Ascending aorta (tissue), 2 donors: ENCODE results near the gene NOP53. TPM values are rescaled to one million over a fixed set of nuclear protein-coding genes. Genes with fewer than 3 reads are reported as not detected.
"Not testable (repeated sequence)": the region's sequence is repeated elsewhere in the genome, so short reads cannot be mapped to it uniquely, and the experiment has no call there.

Source experiments
- DNase-seq, 2 donors: peaks; one replicate each; pipeline ENCODE4 v3.0.0-alpha.2; 2019; ENCODE audit warnings: low spot score in 2 of 2
- H3K27ac ChIP-seq, 2 donors: fragments of 200-600 bp; sonication (generic); one replicate each; pipeline ENCODE4 v1.5.1; 2016 to 2017; ENCODE audit warnings: mild to moderate bottlenecking in 1 of 2
- H3K27me3 ChIP-seq: fragments of 200-600 bp; sonication (generic); one replicate; pipeline ENCODE4 v1.5.1; 2017
- H3K36me3 ChIP-seq, 2 donors: fragments of 200-600 bp; sonication (generic); one replicate each; pipeline ENCODE4 v1.5.1; 2016
- H3K4me1 ChIP-seq, 2 donors: fragments of 200-600 bp; sonication (generic); one replicate each; pipeline ENCODE4 v1.5.1; 2016 to 2017; ENCODE audit warnings: mild to moderate bottlenecking in 1 of 2
- H3K4me3 ChIP-seq, 2 donors: fragments of 200-600 bp; sonication (generic); one replicate each; pipeline ENCODE4 v1.5.1; 2016 to 2017; ENCODE audit warnings: mild to moderate bottlenecking in 1 of 2
- H3K9me3 ChIP-seq, 2 donors: fragments of 200-600 bp; sonication (generic); one replicate each; pipeline ENCODE4 v1.5.1; 2016
- CTCF ChIP-seq, 3 experiments: fragments of 200-600 bp in 2 of 3; fragments of 450-650 bp in 1 of 3; sonication (generic) in 2 of 3; IDR thresholded peaks; one replicate each; pipeline ENCODE4 v1.5.1; 2016 to 2019; ENCODE audit warnings: antibody characterized with exemption in 3 of 3, mild to moderate bottlenecking in 1 of 3, moderate library complexity in 1 of 3
- intact Hi-C: fragments of 100-400 bp; cut with DNase I; formaldehyde crosslinking; loops from one replicate; pipeline ENCODE4 v1.15.1; 2023
- total RNA-seq: library from RNA; depleted of rRNA; stranded (reverse); fragments of >200 nt; gene quantifications from one replicate; pipeline ENCODE4 v1.1.0, GENCODE V29; 2016

Gene NOP53
- total RNA-seq, 1 donor from 2014 or later = 385 TPM

DNA sequence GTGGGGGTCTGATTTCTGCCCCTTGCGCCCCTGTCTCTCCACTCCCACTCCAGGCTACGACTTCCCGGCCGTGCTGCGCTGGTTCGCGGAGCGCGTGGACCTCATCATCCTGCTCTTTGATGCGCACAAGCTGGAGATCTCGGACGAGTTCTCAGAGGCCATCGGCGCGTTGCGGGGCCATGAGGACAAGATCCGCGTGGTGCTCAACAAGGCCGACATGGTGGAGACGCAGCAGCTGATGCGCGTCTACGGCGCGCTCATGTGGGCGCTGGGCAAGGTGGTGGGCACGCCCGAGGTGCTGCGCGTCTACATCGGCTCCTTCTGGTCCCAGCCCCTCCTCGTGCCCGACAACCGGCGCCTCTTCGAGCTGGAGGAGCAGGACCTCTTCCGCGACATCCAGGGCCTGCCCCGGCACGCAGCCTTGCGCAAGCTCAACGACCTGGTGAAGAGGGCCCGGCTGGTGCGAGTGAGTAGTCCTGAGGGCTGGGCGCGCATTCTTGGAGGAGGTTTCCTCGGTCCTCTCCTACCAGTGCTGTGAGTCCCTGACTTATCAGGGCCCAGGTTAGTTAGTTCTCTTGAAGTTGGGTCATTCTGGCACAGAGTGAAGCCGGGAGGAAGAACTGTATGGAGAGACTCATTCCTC is 19.5 kb upstream of the NOP53 start:
- Histone ChIP-seq H3K27me3 (no peaks in the 10 kb centered on the region), H3K9me3 (no peaks in the 10 kb centered on the region), H3K27ac (peak overlapping the region; percentile 89 to 95), H3K36me3 (peaks cover 33 to 44% of the 10 kb centered on the region in 2 donors), H3K4me3 (no peak overlapping the region), H3K4me1 (peaks cover 11 to 47% of the 10 kb centered on the region in 2 donors)
- intact Hi-C loops = no loop called here
- no peak for DNase-seq
- TF ChIP-seq CTCF (IDR thresholded peaks at IDR 0.05) = no peak

DNA sequence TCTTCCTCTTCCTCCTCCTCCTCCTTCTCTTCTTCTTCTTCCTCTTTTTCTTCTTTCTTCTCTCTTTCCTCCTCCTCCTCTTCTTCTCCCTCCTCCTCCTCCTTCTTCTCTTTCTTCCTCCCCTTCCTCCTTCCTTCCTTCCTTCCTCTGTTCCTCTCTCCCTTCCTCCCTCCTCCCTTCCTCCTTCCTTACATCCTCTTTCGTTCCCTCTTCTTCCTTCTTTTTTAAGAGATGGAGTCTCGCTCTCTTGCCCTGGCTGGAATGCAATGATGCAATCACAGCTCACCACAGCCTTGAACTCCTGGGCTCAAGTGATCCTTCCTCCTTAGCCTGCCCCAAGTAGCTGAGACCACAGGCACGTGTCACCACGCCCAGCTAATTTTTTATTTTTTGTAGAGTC is 18.9 kb upstream of the NOP53 start:
- Histone ChIP-seq H3K36me3 (peaks cover 30 to 46% of the 10 kb centered on the region in 2 donors), H3K9me3 (no peaks in the 10 kb centered on the region), H3K27me3 (no peaks in the 10 kb centered on the region), H3K4me1 (peaks cover 11 to 47% of the 10 kb centered on the region in 2 donors), H3K27ac (peak overlapping the region; percentile 89 to 95), H3K4me3 (no peak overlapping the region)
- intact Hi-C loops = no loop called here
- no peak for TF ChIP-seq CTCF (IDR thresholded peaks at IDR 0.05)
- DNase-seq = no peak

GRCh38 chr19:47728295-47728694 is 17.1 kb upstream of the NOP53 start:
- H3K4me3 ChIP-seq, H3K9me3 ChIP-seq, DNase-seq, H3K27me3 ChIP-seq, intact Hi-C loops: not testable (repeated sequence)
- Histone ChIP-seq H3K36me3 (peaks cover 28 to 54% of the 10 kb centered on the region in 2 donors), H3K4me1 (peaks cover 11 to 35% of the 10 kb centered on the region in 2 donors), H3K27ac (peak overlapping the region; percentile 89 to 95)

DNA sequence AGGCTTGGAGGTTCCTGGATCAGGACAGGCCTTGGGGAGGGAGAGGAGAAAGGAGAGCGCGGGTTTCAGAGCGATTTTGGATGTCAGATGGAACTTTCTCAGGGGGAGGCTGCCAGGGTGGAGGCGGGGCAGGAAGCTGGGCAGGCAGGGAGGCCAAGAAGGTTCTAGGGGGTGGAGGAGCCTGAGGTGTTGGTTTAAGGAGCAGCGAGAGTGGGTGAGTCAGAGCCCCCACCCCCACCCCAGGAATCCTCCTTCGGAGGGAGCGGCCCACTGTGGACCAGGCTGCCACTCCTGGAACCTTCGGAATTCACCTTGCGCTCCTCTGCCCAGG is 15.9 kb upstream of the NOP53 start:
- Histone ChIP-seq H3K9me3 (no peaks in the 10 kb centered on the region), H3K27ac (peak overlapping the region; percentile 89 to 95), H3K27me3 (no peaks in the 10 kb centered on the region), H3K36me3 (peaks cover 33 to 59% of the 10 kb centered on the region in 2 donors), H3K4me3 (peak overlapping the region; percentile 43 to 54), H3K4me1 (peaks cover 6 to 26% of the 10 kb centered on the region in 2 donors)
- peak; percentile 56 to 93 for DNase-seq
- intact Hi-C loops = loop anchor here (1.0 kb wide), 2 partner anchors 14 to 16 kb away; partner anchors contain the start of gene EHD2
- no peak for TF ChIP-seq CTCF (IDR thresholded peaks at IDR 0.05)

DNA sequence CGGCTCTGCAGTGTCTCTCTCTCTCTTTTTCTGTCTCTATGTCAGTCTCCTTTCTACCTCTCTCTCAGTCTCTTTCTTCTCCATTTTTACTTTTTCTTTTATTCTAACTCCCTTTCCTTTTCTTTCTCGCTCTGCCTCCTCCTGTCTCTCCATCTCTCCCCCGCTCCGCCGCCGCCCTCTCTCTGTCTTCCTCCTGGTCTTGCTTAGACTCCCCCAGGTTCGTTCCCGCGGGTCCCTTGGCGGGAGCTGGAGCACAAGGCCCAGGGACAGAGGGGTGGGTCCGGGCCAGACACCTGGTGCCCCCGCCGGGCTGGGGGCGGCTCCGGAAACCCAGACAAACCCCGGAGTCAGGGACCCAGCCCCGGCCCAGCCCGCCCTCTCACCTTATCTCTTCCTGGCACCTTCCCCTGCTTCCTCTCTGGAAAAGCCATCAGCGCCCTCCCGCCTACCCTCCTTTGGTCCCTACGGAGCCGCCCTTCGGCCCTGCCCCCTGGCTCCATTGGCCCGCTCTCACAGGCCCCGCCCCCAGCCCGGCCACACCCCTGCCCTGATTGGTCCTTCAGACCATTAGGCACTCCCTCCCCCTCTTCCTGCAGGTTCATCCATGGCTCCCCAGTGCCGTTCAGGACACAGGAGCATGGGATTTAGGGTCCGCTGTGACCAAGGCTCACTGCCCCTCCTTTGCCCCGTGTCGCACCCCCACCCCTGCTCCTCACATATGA is 15.4 kb upstream of the NOP53 start:
- Histone ChIP-seq H3K27me3 (no peaks in the 10 kb centered on the region), H3K36me3 (peaks cover 36 to 60% of the 10 kb centered on the region in 2 donors), H3K4me1 (peaks cover 6 to 26% of the 10 kb centered on the region in 2 donors), H3K27ac (peak overlapping the region; percentile 89 to 95), H3K4me3 (peak overlapping the region; percentile 43 to 54), H3K9me3 (no peaks in the 10 kb centered on the region)
- peak in 1 of 2 donors; percentile 87 for DNase-seq
- no peak for TF ChIP-seq CTCF (IDR thresholded peaks at IDR 0.05)
- intact Hi-C loops = loop anchor here (1.0 kb wide), 2 partner anchors 13 to 17 kb away; partner anchors contain the start of gene EHD2

DNA sequence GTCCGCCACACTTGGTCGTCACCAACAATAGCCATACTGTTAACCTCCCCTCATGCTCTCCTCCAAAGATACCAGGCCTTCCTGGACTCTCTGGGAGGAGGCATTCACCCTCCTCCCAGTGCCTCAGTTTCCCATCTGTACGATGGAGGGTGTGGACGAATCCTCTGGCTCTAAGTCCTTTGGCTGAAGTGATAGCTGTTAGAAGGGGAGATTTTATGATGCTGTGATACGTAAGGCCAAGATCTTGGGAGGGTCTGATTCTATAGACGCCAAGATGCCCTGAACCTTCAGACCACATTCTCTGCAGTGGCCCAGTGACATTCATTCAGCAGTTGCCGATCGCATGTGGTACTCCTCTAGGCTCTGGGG is 14.8 kb upstream of the NOP53 start:
- Histone ChIP-seq H3K36me3 (peaks cover 38 to 65% of the 10 kb centered on the region in 2 donors), H3K27me3 (no peaks in the 10 kb centered on the region), H3K27ac (peak overlapping the region; percentile 89 to 95), H3K4me3 (peak overlapping the region; percentile 43 to 54), H3K9me3 (no peaks in the 10 kb centered on the region), H3K4me1 (peaks cover 6 to 26% of the 10 kb centered on the region in 2 donors)
- intact Hi-C loops = no loop called here
- TF ChIP-seq CTCF (IDR thresholded peaks at IDR 0.05) = no peak
- no peak for DNase-seq
